ENCODE results near the gene AGAP2.

The AGAP2 gene

GRCh38 chr12:57736741-57737466 is 1.6 kb downstream of the AGAP2 start:
- DNase-seq (ENCODE audit: low spot score): no peak

GRCh38 chr12:57735952-57736740 is 2.4 kb downstream of the AGAP2 start:
- DNase-seq (ENCODE audit: low spot score): peak; percentile 41

- DNase-seq (ENCODE audit: low spot score): no peak
Observed at GRCh38 chr12:57735198-57735855, 3.2 kb downstream of the AGAP2 start.

- DNase-seq (ENCODE audit: low spot score): no peak
Observed at GRCh38 chr12:57734591-57734990, 4.0 kb downstream of the AGAP2 start.

- DNase-seq (ENCODE audit: low spot score): no peak
Observed at GRCh38 chr12:57733928-57734327, 4.6 kb downstream of the AGAP2 start.

- DNase-seq (ENCODE audit: low spot score): no peak
Observed at GRCh38 chr12:57732726-57733593, 5.6 kb downstream of the AGAP2 start.

- no peak for DNase-seq (ENCODE audit: low spot score)
Observed at GRCh38 chr12:57732270-57732669, 6.3 kb downstream of the AGAP2 start.

GRCh38 chr12:57731411-57732080 is 7.0 kb downstream of the AGAP2 start:
- no peak for DNase-seq (ENCODE audit: low spot score)

- no peak for DNase-seq (ENCODE audit: low spot score)
Observed at GRCh38 chr12:57730336-57731067, 8.0 kb downstream of the AGAP2 start.

- no peak for DNase-seq (ENCODE audit: low spot score)
Observed at GRCh38 chr12:57729321-57729844, 9.2 kb downstream of the AGAP2 start.

- DNase-seq (ENCODE audit: low spot score): no peak
Observed at GRCh38 chr12:57727758-57728395, 10.7 kb downstream of the AGAP2 start.

- DNase-seq (ENCODE audit: low spot score): peak; percentile 28
Observed at GRCh38 chr12:57726884-57727757, 11.4 kb downstream of the AGAP2 start.

GRCh38 chr12:57726151-57726883 is 12.2 kb downstream of the AGAP2 start:
- DNase-seq (ENCODE audit: low spot score): peak; percentile 95

- no peak for DNase-seq (ENCODE audit: low spot score)
Observed at GRCh38 chr12:57725851-57726150, 12.7 kb downstream of the AGAP2 start.

- no peak for DNase-seq (ENCODE audit: low spot score)
Observed at GRCh38 chr12:57724936-57725740, 13.4 kb downstream of the AGAP2 start.

- DNase-seq (ENCODE audit: low spot score): no peak
Observed at GRCh38 chr12:57724003-57724935, 14.3 kb downstream of the AGAP2 start.

GRCh38 chr12:57723630-57723962 is 14.9 kb downstream of the AGAP2 start:
- no peak for DNase-seq (ENCODE audit: low spot score)

All from AG08395 (cell line).